PC-9 (cell line): ENCODE results near the gene ABLIM1. TPM values are rescaled to one million over a fixed set of nuclear protein-coding genes. Genes with fewer than 3 reads are reported as not detected.

ENCODE experiments used
- BruUV-seq: library from RNA; stranded (reverse); fragments of 400-500 nt; replicated peaks from 2 replicates; lab custom pipeline; 2021; lab: Mats Ljungman, UMichigan
- CTCF ChIA-PET: fragments of 300-600 bp; sonication (Branson Sonifier 250); formaldehyde crosslinking; loops from one replicate; lab custom pipeline; 2022; ENCODE audit warnings: antibody characterized with exemption; lab: Charles Lee
- POLR2A ChIA-PET: fragments of 300-600 bp; sonication (Branson Sonifier 250); formaldehyde crosslinking; loops from one replicate; lab custom pipeline; 2022; ENCODE audit warnings: antibody characterized with exemption; ENCODE audit not compliant: unreplicated experiment; lab: Charles Lee
- DNase-seq, 2 experiments: peaks; one replicate each; pipeline versions ENCODE4 v3.0.0 to v3.0.0-alpha.2; 2015 to 2022; ENCODE audit warnings: mixed read lengths in 1 of 2
- H2AFZ ChIP-seq: fragments of 200-600 bp; sonication (generic); 2 replicates; pipeline ENCODE4 v1.8.1; 2017; ENCODE audit warnings: antibody characterized with exemption
- H3F3A ChIP-seq: fragments of 200-600 bp; sonication (generic); 2 replicates; pipeline ENCODE4 v1.8.1; 2017; ENCODE audit warnings: antibody characterized with exemption, mild to moderate bottlenecking, low read depth; ENCODE audit not compliant: insufficient read depth
- H3K27ac ChIP-seq: fragments of 200-600 bp; sonication (generic); 2 replicates; pipeline ENCODE4 v1.6.1; 2016; ENCODE audit warnings: mixed run types
- H3K27me3 ChIP-seq: fragments of 200-600 bp; sonication (generic); 2 replicates; pipeline ENCODE4 v1.6.1; 2016; ENCODE audit warnings: low read depth, mixed run types; ENCODE audit not compliant: insufficient read depth
- H3K36me3 ChIP-seq: fragments of 200-600 bp; sonication (generic); 2 replicates; pipeline ENCODE4 v1.6.1; 2016; ENCODE audit warnings: low read depth, mixed run types
- H3K4me1 ChIP-seq: fragments of 200-600 bp; sonication (generic); replicated peaks from 2 replicates; pipeline ENCODE4 v1.6.1; 2016; ENCODE audit warnings: mixed run types; ENCODE audit not compliant: insufficient read depth
- H3K4me2 ChIP-seq: fragments of 200-600 bp; sonication (generic); 2 replicates; pipeline ENCODE4 v1.6.1; 2017; ENCODE audit warnings: mixed run types
- H3K4me3 ChIP-seq: fragments of 200-600 bp; sonication (generic); 2 replicates; pipeline ENCODE4 v1.6.1; 2016; ENCODE audit warnings: mixed run types
- H3K79me2 ChIP-seq: fragments of 200-600 bp; sonication (generic); 2 replicates; pipeline ENCODE4 v1.6.1; 2017; ENCODE audit warnings: low read depth, mixed run types
- H3K9me2 ChIP-seq: fragments of 200-600 bp; sonication (generic); 2 replicates; pipeline ENCODE4 v1.8.1; 2017; ENCODE audit warnings: mild to moderate bottlenecking; ENCODE audit not compliant: insufficient read depth
- H3K9me3 ChIP-seq: fragments of 200-600 bp; sonication (generic); 2 replicates; pipeline ENCODE4 v1.8.1; 2016; ENCODE audit warnings: low read depth; ENCODE audit not compliant: insufficient read depth
- H4K20me1 ChIP-seq: fragments of 200-600 bp; sonication (generic); 2 replicates; pipeline ENCODE4 v1.8.1; 2017; ENCODE audit not compliant: insufficient read depth
- CTCF ChIP-seq: fragments of 200-600 bp; sonication (generic); conservative IDR thresholded peaks from 2 replicates; pipeline ENCODE4 v1.6.1; 2017; ENCODE audit warnings: mixed run types, antibody characterized with exemption, mild to moderate bottlenecking, moderate library complexity
- EZH2 ChIP-seq: fragments of 200-600 bp; sonication (generic); IDR thresholded peaks from 2 replicates; pipeline ENCODE4 v1.8.0; 2017; ENCODE audit warnings: antibody characterized with exemption, low read depth
- intact Hi-C: fragments of 100-400 bp; cut with micrococcal nuclease; formaldehyde crosslinking; loops from one replicate; pipeline ENCODE4 v1.10.0; 2022; ENCODE audit not compliant: unreplicated experiment
- total RNA-seq: library from RNA; stranded (reverse); gene quantifications from 2 replicates; pipeline ENCODE4 v1.2.3, GENCODE V29; 2021

The ABLIM1 gene
- total RNA-seq, 1 experiment from 2014 or later, result 68.7 TPM

DNA sequence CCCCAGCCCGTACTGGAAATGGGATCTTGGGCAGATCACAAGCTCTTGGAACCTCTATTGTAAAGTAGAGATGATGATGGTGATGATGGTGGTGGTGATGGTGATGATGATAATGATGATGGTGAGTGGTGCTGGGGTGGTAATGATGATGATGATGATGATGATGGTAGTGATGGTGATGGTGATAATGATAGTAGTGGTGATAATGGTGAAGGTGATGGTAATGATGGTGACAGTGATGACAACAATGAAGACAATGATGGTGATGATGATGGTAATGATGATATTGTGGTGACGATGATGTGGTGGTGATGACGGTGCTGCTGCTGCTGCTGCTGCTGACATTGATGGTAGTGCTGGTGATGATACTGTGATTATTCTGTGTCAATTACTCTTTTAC lies 162.8 kb downstream of the ABLIM1 start:
- TF ChIP-seq CTCF (no peak), EZH2 (no peak)
- Histone ChIP-seq H3K9me3 (no peaks in the 10 kb centered on the region), H3K27ac (no peak overlapping the region), H4K20me1 (no peaks in the 10 kb centered on the region), H3K4me3 (no peak overlapping the region), H3K79me2 (peaks cover 16% of the 10 kb centered on the region), H3K27me3 (no peaks in the 10 kb centered on the region), H3K9me2 (no peaks in the 10 kb centered on the region), H3K4me2 (no peak overlapping the region), H3F3A (peaks cover 9% of the 10 kb centered on the region), H3K4me1 (peaks cover 15% of the 10 kb centered on the region), H2AFZ (no peak overlapping the region), H3K36me3 (no peaks in the 10 kb centered on the region)
- DNase-seq, result no peak
- ChIA-PET CTCF (no interaction called here), POLR2A (no interaction called here)
- BruUV-seq, result no TSS peak
- intact Hi-C loops, result no loop called here

DNA sequence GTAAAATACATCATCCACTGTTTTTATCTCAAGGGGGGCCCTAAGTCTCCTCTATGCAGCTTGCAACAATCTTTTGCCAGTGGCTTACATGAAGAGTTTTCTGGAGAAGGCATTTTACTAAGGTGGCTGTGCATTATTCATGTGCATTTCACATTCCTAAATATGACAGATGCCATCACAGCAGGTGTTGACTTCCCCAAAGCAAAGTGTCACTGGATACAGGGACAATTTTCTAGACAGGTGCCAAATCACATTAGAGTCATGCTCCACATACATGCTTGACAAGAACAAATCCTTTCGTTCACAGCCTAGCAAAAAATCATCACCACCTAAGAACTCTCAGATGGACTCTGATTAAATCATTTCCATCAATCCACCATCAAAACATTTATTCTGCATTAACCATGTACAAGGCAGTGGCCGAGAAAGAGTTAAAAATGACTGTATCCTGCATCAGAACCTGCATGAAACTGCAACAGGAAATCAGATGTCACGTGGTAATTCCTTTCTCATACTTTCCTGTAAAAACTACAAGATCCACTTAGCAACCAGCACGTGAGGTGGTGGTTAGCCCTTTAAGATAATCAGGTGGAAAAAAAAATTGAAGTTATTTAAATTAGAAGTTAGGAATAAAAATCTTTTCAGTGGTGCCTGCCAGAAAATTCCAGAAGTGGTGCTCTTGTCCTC lies 165.6 kb downstream of the ABLIM1 start:
- H4K20me1 ChIP-seq, result no peaks in the 10 kb centered on the region
- H3K4me1 ChIP-seq, result peaks cover 7% of the 10 kb centered on the region
- H3F3A ChIP-seq, result no peaks in the 10 kb centered on the region
- H3K9me2 ChIP-seq, result no peaks in the 10 kb centered on the region
- H3K36me3 ChIP-seq, result no peaks in the 10 kb centered on the region
- ChIA-PET CTCF (no interaction called here), POLR2A (no interaction called here)
- no peak for TF ChIP-seq CTCF
- no peak for TF ChIP-seq EZH2
- no peak overlapping the region for H2AFZ ChIP-seq
- no peaks in the 10 kb centered on the region for H3K9me3 ChIP-seq
- no peak overlapping the region for H3K4me2 ChIP-seq
- intact Hi-C loops, result no loop called here
- H3K79me2 ChIP-seq, result no peaks in the 10 kb centered on the region
- BruUV-seq, result no TSS peak
- no peaks in the 10 kb centered on the region for H3K27me3 ChIP-seq
- H3K27ac ChIP-seq, result no peak overlapping the region
- H3K4me3 ChIP-seq, result no peak overlapping the region
- DNase-seq, result no peak

DNA sequence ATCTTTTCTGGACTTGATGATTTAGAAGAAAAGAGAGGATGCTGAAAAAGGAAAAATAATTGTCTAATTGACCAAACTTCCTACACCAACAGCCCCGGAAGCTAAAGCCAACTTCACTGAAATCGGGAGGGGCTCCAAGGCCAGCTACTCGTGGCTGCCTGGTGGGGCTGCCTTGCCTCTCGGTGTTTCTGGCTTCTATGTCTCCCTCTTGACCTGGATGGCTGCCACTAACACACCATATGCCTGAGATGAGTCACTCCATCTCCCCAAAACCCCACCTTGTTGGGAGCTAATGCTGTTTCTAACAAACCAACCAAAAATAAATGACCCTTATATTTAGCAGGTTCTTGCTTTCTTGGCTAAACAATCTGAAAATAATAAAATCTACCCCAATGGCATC lies 166.1 kb downstream of the ABLIM1 start:
- no peak for DNase-seq
- H3K9me2 ChIP-seq, result no peaks in the 10 kb centered on the region
- H3K36me3 ChIP-seq, result no peaks in the 10 kb centered on the region
- H3K9me3 ChIP-seq, result no peaks in the 10 kb centered on the region
- no peaks in the 10 kb centered on the region for H3K27me3 ChIP-seq
- BruUV-seq, result no TSS peak
- no peaks in the 10 kb centered on the region for H4K20me1 ChIP-seq
- ChIA-PET POLR2A (no interaction called here), CTCF (no interaction called here)
- H3K27ac ChIP-seq, result no peak overlapping the region
- H2AFZ ChIP-seq, result no peak overlapping the region
- no peak overlapping the region for H3K4me3 ChIP-seq
- H3K4me1 ChIP-seq, result peaks cover 8% of the 10 kb centered on the region
- no peak for TF ChIP-seq EZH2
- no peak for TF ChIP-seq CTCF
- intact Hi-C loops, result no loop called here
- no peaks in the 10 kb centered on the region for H3F3A ChIP-seq
- no peak overlapping the region for H3K4me2 ChIP-seq
- no peaks in the 10 kb centered on the region for H3K79me2 ChIP-seq
